Right hindlimb (tissue), 1 donor: ENCODE measurements around the gene RHOC.

Source experiments
- DNase-seq: peaks from one replicate; pipeline ENCODE4 v3.0.0-alpha.2; 2018

The RHOC gene

DNA sequence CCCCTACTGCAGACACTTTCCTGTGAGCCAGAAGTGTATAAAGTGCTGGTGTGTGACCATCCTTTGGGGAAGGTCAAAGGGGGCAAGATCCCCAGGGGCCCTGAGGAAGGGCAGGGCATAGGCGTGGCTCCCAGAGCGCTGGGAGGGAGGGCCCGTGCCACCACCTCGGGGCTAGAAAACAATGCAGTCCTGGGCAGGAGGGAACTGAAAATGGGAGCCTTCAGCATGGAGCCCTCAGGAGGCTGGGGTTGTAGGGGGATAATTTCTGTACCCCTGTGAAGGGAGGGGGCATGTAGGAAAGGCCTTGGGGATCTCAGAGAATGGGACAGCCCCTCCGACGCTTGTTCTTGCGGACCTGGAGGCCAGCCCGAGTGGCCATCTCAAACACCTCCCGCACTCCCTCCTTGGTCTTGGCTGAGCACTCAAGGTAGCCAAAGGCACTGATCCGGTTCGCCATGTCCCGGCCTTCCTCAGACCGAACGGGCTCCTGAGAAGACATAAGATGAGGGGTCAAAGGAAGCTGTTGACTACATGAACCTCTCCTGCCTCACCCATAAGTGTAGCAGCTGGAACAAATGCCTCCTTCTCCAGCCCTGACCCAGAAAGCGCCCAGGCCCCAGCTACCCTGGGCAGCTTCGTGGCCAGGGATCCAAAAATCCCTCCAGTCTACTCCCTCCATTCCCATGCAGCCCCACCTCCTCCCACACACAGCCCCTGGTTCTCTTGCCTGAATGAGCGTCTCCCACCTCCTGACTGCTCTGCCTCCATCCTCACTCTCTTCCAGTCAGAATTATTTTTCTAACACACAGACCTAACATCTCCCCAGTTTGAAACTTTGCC, 5.5 kb downstream of the RHOC start:
- peak; percentile 18 for DNase-seq

- peak; percentile 95 for DNase-seq
Measured at GRCh38 chr1:112700290-112701226, 6.4 kb downstream of the RHOC start.

GRCh38 chr1:112699425-112700144, 7.3 kb downstream of the RHOC start:
- no peak for DNase-seq

DNA sequence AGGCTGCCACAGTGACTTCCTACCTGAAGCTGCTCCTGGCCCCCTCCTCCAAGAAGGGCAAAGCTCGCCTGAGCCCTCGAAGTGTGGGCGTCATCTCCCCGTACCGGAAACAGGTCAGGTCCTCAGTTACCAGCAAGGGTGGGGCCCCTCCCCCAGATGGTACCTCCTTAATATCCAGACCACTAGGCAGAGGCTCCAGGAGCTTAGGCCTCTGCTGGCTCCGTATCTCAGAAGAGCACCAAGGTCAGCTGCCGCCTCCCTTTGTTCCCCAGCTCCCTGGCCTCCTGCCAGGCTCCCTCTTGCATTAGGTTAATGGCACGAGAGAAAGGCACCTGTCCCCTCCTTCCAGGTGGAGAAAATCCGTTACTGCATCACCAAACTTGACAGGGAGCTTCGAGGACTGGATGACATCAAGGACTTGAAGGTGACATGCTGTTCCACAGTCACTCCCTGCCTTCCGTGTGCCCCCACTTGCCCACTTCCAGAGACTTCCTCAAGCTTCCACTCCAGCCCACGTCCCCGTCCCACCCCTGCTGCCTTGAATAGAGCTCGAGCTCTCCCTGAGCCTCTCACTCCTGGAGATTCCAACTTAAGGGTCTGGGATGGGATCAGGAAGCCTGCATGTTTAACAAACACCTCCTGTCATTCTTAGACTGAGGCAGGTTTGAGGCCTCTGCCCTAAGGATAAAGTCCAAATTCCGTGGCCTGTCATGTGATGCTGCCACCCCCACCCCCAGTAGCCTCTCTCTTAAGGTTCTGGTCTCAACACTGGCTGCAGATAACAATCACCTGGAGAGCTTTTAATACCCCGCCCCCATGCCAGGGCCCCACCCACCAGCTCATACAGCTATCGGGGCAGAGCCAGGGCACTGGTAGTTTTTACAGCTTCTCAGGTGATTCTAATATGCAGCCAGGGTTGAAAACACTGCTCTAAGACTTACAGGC, 8.3 kb downstream of the RHOC start:
- peak; percentile 27 for DNase-seq

- DNase-seq, result peak; percentile 20
Measured at GRCh38 chr1:112697781-112698201, 9.1 kb downstream of the RHOC start.

GRCh38 chr1:112696578-112697314, 10.2 kb downstream of the RHOC start:
- no peak for DNase-seq

DNA sequence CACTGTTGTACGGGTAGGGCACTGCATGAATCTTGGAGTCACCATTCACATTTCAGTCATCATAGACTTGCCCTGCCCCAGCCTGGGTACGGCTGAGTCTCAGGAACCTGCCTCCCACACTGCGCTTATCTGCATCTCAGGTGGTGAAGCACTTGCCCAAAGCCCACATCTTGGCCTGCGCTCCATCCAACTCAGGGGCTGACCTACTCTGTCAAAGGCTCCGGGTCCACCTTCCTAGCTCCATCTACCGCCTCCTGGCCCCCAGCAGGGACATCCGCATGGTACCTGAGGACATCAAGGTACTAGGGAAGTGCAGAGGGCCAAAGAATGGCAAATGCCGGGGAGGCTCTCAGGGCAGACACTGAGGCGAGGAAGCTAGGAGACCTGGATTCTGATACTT, 11.7 kb downstream of the RHOC start:
- no peak for DNase-seq

- no peak for DNase-seq
Measured at GRCh38 chr1:112694363-112694929, 12.5 kb downstream of the RHOC start.

DNA sequence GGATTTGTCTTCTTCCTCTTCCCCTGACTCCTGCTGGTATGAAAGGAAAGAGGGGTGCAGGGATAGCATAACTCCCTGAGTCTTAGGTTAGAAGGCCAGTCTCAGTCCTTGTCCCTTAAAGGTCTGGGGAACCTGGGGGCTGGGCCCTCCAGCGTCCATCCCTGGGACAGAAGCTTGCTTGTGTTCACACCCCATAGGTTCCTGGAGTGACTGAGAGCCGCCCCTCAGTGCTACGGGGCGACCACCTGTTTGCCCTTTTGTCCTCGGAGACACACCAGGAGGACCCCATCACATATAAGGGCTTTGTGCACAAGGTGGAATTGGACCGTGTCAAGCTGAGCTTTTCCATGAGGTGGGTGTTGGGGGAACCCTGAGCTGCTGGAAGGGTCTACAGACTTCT, 13.1 kb downstream of the RHOC start:
- no peak for DNase-seq

GRCh38 chr1:112692681-112693080, 14.2 kb downstream of the RHOC start:
- DNase-seq, result no peak

- DNase-seq, result no peak
Measured at GRCh38 chr1:112689842-112690237, 17.1 kb downstream of the RHOC start.

DNA sequence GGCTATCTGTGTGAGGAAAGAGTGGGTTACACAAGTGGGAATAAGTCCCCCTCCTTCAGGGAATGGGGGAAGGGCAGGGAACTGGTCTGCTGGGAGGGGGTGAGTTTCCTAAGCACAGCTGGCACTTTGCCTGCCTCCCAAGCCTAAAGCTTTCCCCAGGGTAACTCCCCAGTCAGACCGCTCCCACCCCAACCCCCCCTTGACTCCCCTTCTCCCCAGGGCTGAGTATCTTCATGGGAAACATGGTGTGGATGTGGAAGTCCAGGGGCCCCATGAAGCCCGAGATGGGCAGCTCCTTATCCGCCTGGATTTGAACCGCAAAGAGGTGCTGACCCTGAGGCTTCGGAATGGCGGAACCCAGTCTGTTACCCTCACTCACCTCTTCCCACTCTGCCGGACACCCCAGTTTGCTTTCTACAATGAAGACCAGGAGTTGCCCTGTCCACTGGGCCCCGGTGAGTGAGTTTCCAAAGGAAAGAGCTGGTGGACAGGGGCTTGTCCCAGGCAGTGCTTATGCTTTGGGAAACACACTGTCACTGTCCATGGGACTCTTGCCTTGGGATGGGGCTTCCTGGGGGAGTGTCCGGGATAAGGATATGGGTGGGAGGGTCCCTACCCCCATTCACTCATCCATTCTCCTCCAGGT, 17.6 kb downstream of the RHOC start:
- DNase-seq, result no peak

DNA sequence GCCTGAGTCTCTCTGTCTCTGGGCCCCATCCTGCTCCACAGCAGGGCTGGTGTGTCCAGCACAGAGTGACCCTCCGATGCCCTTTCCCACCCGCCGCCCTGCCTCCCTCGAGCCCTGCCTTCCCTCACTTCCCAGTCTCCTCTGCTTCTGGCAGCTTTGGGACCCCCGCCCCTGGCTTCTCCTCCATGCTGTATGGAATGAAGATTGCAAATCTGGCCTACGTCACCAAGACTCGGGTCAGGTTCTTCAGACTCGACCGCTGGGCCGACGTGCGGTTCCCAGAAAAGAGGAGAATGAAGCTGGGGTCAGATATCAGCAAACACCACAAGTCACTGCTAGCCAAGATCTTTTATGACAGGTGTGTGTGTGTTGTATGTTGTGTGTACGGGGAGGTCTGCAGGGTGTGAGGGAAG, 18.1 kb downstream of the RHOC start:
- peak; percentile 75 for DNase-seq

GRCh38 chr1:112687785-112688496, 19.0 kb downstream of the RHOC start:
- DNase-seq, result no peak

- DNase-seq, result no peak
Measured at GRCh38 chr1:112687361-112687760, 19.6 kb downstream of the RHOC start.

- no peak for DNase-seq
Measured at GRCh38 chr1:112686835-112687234, 20.1 kb downstream of the RHOC start.

GRCh38 chr1:112686417-112686816, 20.5 kb downstream of the RHOC start:
- no peak for DNase-seq

GRCh38 chr1:112685913-112686312, 21.0 kb downstream of the RHOC start:
- no peak for DNase-seq

- no peak for DNase-seq
Measured at GRCh38 chr1:112678605-112679004, 28.3 kb downstream of the RHOC start.

DNA sequence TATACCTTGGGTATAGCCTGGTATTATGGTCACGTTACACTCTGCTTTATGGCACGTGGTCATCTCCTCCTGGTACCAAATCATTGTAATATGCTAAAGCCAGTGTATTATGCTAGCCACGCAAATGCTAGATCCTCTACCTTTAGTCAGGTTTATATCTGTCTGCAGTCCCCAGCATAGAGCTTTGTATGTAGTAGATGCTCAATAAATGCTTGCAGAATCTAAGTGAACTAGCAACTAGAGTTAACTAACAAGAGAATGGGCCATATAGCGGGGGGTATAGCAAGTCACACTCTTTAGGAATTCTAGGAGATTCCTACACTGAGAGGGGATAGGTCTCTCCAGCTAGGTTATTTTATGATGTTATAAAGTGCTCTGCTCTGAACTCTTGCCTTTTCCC, 29.4 kb downstream of the RHOC start:
- DNase-seq, result no peak
